GM18951 (cell line): ENCODE data around the gene TRIM71.
"Not testable (repeated sequence)": the region's sequence is repeated elsewhere in the genome, so short reads cannot be mapped to it uniquely, and the experiment has no call there.

Experiments used
- POLR2A ChIP-seq: IDR thresholded peaks from 4 replicates; pipeline ENCODE4 v1.6.1; 2011; ENCODE audit warnings: mild to moderate bottlenecking; ENCODE audit not compliant: insufficient read length, insufficient read depth; ENCODE audit errors: extremely low read depth
- in situ Hi-C: fragments of 300-500 bp; cut with MboI; formaldehyde crosslinking; loops from one replicate; pipeline ENCODE4 v1.12.0; 2022; ENCODE audit warnings: low sequenced_read_pairs, mixed read lengths, inconsistent platforms; ENCODE audit not compliant: unreplicated experiment

Gene TRIM71

DNA sequence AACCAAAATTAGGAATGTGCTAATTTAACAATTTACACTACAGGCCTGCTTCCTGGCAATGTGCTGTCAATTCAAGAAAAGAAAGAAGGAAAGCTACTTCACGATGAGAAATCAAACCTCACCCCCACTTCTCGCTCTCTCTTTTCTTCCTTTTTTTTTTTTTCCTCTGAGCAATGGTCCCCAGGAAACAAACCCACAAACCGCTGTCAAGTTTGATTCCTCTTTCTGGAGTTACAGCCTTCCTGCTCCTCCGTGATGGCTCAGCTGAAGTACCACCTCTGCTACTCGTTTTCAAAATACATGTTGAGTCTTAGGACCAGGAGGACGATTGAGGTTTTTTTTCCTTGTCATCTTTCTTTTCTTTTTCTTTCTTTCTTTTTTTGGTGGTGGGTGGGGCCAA lies 3.4 kb upstream of the TRIM71 start:
- TF ChIP-seq POLR2A = no peak
- in situ Hi-C loops = no loop called here

GRCh38 chr3:32815841-32816438 lies 1.9 kb upstream of the TRIM71 start:
- TF ChIP-seq POLR2A = no peak
- in situ Hi-C loops = no loop called here

DNA sequence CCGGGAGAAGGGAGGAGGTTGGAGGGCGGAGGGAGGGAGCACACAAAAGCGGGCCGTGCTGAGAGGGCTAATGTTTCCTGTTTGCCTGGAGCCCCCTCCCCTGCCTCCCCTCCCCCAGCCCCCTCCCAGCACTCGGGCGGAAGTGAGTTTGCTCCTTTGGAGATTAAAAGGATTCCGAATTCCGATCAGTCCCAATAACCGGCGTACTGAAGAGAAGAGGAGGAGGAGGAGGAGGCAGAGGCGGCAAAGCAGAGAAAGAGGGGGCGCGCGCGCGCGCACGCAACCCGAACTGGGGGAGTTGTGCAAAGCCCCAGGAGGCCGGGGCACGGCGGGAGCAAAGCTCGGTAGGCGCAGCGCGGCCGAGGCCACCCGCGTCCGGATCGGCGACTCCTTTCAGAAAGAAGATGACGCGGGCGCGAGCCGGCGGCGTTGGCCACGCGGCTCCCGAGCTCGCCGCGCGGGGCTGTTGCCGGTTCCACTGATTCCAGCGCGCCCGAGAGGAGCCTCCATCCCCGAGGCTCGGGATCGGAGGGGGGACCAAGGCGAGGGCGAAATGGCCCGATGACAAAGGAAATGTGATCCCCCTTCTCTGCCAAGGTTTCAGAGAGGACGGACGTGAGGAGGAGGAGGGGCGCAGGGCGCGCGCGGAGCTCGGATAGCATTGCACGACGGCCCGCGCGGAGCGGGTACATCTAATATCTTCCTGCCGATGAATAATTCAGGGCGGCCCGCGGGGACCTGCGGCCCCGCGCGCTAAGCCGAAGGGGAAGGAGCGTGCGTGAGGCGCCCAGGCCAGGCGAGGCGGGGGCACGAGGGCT lies 1.1 kb upstream of the TRIM71 start:
- no peak for TF ChIP-seq POLR2A
- in situ Hi-C loops = no loop called here

DNA sequence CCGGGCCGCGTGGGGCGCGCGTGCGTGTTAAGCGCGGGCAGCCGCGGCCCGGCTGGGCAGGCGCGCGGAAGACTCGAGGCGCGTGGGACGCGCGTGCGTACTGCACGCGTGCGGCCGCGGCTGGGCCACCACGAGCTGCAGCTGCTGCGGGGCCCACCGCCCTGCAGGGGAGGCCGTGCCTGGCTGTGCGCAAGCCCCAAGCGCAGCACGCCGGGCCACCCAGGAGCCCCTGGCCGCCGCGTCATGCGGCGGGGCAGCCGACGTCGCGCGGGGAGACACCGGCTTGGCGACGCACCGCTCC lies 590 bp upstream of the TRIM71 start:
- in situ Hi-C loops = no loop called here
- TF ChIP-seq POLR2A = no peak

- TF ChIP-seq POLR2A = no peak
- in situ Hi-C loops = no loop called here
Measured at GRCh38 chr3:32818229-32818969, 602 bp downstream of the TRIM71 start.

GRCh38 chr3:32818970-32819511 lies 1.2 kb downstream of the TRIM71 start:
- TF ChIP-seq POLR2A = no peak
- in situ Hi-C loops = no loop called here

- in situ Hi-C loops = no loop called here
- TF ChIP-seq POLR2A = no peak
Measured at GRCh38 chr3:32819551-32820348, 2.0 kb downstream of the TRIM71 start.

- in situ Hi-C loops = no loop called here
Measured at GRCh38 chr3:32820430-32820829, 2.6 kb downstream of the TRIM71 start.

DNA sequence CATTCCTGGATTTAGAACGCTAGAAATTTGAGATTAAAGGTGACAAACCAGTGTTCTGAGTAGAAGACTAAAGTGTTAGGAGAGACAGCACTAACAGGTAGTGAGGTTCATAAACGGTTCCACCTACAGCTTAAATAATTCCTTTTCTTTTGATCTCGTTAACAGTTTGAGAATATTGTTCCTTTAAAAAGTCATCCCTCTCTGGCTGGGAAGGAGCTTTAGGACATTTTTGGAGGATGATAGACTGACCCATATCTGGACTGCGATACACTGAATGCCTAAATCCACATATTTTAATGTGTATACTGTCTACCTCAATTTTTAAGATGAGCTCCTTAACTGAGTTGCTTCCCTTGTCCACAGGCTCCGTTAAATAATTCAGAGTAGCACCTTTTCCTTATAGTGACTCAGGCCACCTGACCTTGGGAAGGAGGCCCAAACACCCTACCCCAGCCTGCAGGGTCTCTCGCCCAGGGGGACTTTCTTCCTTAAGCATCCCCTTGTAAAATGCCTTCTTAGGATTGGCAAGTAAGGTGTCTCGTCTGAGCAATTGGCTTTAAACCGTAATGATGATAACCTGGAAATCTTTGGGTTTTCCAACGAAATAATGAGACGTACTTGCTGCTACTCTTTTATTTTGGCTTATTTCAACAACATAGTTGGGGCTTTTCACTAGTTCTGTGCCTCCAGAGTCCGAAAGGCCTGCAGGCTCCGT lies 3.3 kb downstream of the TRIM71 start:
- TF ChIP-seq POLR2A = no peak
- in situ Hi-C loops = no loop called here

More at GRCh38 chr3:32820430-32820829, 2.6 kb downstream of the TRIM71 start:
- TF ChIP-seq POLR2A = no peak

DNA sequence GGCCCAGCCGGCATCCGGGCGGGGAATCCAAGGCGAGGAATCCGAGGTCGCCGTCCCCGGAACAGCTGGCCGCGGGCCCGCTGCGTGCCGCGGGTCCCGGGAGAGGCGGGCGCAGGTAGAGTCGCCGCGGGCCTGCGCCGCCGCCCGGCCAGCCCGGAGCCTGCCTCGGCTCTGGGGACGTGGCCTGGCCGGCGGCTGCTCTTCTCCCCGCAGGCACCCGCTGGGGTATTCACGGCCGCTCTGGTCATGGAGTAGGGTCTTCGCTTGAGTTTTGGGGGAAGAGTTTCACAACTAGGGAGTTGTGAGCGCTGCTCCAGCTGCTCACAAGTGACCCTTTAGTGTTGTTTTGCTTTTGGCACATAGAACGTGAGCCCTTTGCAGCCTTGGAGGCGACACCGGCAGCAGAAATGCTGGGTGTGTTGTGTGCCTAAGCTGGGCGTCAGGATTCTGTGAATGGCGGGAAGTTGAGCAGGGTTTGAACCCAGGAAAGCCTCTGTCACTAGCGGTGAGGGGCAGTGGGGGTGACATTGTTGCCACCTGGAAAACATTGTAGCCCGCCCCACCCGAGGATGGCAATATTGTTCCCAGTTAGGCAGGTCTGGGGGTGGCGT lies 4.0 kb downstream of the TRIM71 start:
- in situ Hi-C loops = no loop called here
- no peak for TF ChIP-seq POLR2A

GRCh38 chr3:32822609-32823498 lies 5.1 kb downstream of the TRIM71 start:
- in situ Hi-C loops = no loop called here
- TF ChIP-seq POLR2A = no peak

DNA sequence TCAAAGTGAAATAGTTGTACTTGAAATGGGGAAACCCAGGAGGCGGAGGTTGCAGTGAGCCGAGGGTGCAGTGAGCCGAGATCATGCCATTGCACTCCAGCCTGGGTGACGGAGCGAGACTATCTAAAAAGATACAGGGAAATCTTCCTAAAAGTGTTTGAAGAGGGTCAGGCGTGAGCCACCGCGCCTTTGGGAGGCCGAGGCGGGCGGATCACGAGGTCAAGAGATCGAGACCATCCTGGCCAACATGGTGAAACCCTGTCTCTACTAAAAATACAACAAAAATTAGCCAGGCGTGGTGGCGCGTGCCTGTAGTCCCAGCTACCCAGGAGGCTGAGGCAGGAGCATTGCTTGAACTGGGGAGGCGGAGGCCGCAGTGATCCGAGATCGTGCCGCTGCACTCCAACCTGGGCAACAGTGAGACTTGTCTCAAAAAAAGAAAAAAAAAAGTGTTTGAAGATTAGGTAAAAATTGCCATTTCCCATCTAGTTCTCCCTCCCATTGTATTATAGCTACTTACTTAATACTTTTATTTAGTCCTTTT lies 5.9 kb downstream of the TRIM71 start:
- in situ Hi-C loops = not testable (repeated sequence)
